Fibroblast of pulmonary artery (primary cell): Measurements from ENCODE around the gene LPCAT4.
"Not testable (repeated sequence)": the region's sequence is repeated elsewhere in the genome, so short reads cannot be mapped to it uniquely, and the experiment has no call there.

Source experiments
- DNase-seq: peaks from one replicate; pipeline ENCODE4 v3.0.0-alpha.2; 2010; ENCODE audit warnings: low read depth
- H3K4me3 ChIP-seq: replicated peaks from 2 replicates; pipeline ENCODE4 v1.5.1; 2011; ENCODE audit warnings: low read depth, mild to moderate bottlenecking, control low read depth, low read length, moderate library complexity
- CTCF ChIP-seq: IDR thresholded peaks from 2 replicates; pipeline ENCODE4 v1.5.1; 2011; ENCODE audit warnings: mild to moderate bottlenecking, control low read depth, low read length, inconsistent platforms; ENCODE audit errors: missing control alignments

LPCAT4 gene

GRCh38 chr15:34367101-34368081 is at the start of gene LPCAT4:
LPCAT4 (minus strand) TSS chr15:34367196; CDS start chr15:34367100, 96 bp downstream.
- DNase-seq, result peak; percentile 86
- peak; percentile 81 for TF ChIP-seq CTCF
- peak within 1 kb of the TSS; percentile 85 for H3K4me3 ChIP-seq

GRCh38 chr15:34409511-34409910 is 42.5 kb upstream of the LPCAT4 start:
- H3K4me3 ChIP-seq, DNase-seq: not testable (repeated sequence)

GRCh38 chr15:34408973-34409372 is 42.0 kb upstream of the LPCAT4 start:
- DNase-seq, H3K4me3 ChIP-seq: not testable (repeated sequence)

- not testable (repeated sequence) for H3K4me3 ChIP-seq, DNase-seq
These were observed 36.9 kb upstream of the LPCAT4 start for GRCh38 chr15:34403899-34404298.

GRCh38 chr15:34403160-34403598 is 36.2 kb upstream of the LPCAT4 start:
- not testable (repeated sequence) for H3K4me3 ChIP-seq, DNase-seq

GRCh38 chr15:34397637-34398259 is 30.8 kb upstream of the LPCAT4 start:
- not testable (repeated sequence) for H3K4me3 ChIP-seq, DNase-seq

GRCh38 chr15:34392981-34393380 is 26.0 kb upstream of the LPCAT4 start:
- H3K4me3 ChIP-seq, DNase-seq: not testable (repeated sequence)

GRCh38 chr15:34389594-34390086 is 22.6 kb upstream of the LPCAT4 start:
- DNase-seq, H3K4me3 ChIP-seq: not testable (repeated sequence)

GRCh38 chr15:34381829-34382521 is 15.0 kb upstream of the LPCAT4 start:
- H3K4me3 ChIP-seq, DNase-seq: not testable (repeated sequence)

GRCh38 chr15:34380491-34380890 is 13.5 kb upstream of the LPCAT4 start:
- DNase-seq, H3K4me3 ChIP-seq: not testable (repeated sequence)

GRCh38 chr15:34376856-34377255 is 9.9 kb upstream of the LPCAT4 start:
- no peak for TF ChIP-seq CTCF
- H3K4me3 ChIP-seq, result no peak overlapping the region
- DNase-seq, result no peak

- DNase-seq, H3K4me3 ChIP-seq: not testable (repeated sequence)
These were observed 8.5 kb upstream of the LPCAT4 start for GRCh38 chr15:34375541-34375940.
